Endothelial cell of umbilical vein (primary cell): Measurements from ENCODE around the gene SYNGR4. TPM values are rescaled to one million over a fixed set of nuclear protein-coding genes. Genes with fewer than 3 reads are reported as not detected.

Source experiments
- BruUV-seq: library from RNA; stranded (reverse); fragments of 400-500 nt; replicated peaks from 2 replicates; lab custom pipeline; 2021; lab: Mats Ljungman, UMichigan
- CTCF ChIA-PET: fragments of 300-600, 350-600 bp; sonication (Branson Sonifier 250); formaldehyde crosslinking; loops from one replicate; lab custom pipeline; 2021; ENCODE audit warnings: antibody characterized with exemption, inconsistent platforms; lab: Charles Lee
- POLR2A ChIA-PET: fragments of 300-600, 350-600 bp; sonication (Branson Sonifier 250); formaldehyde crosslinking; loops from one replicate; lab custom pipeline; 2021; ENCODE audit warnings: antibody characterized with exemption, inconsistent platforms; lab: Charles Lee
- DNase-seq: peaks from one replicate; pipeline ENCODE4 v3.0.0-alpha.2; 2011; ENCODE audit warnings: low read depth, low spot score
- FAIRE-seq: peaks from 2 replicates; lab custom pipeline; 2011; peaks lifted over from hg19 to GRCh38; lab: Jason Lieb, UNC
- H2AFZ ChIP-seq: 2 replicates; pipeline ENCODE4 v1.6.0; 2012; ENCODE audit warnings: low read depth, low read length, control low read depth, inconsistent platforms
- H3K27ac ChIP-seq: 2 replicates; pipeline ENCODE4 v1.5.1; 2011; ENCODE audit warnings: low read depth, mild to moderate bottlenecking, control low read depth, low read length, moderate library complexity; ENCODE audit not compliant: insufficient read depth
- H3K27me3 ChIP-seq, 2 experiments: 2 replicates each; pipeline versions ENCODE4 v1.6.0 to v1.6.1; 2011; ENCODE audit warnings: low read length in 2 of 2, mixed read lengths in 1 of 2; ENCODE audit not compliant: control insufficient read depth in 2 of 2, insufficient read depth in 2 of 2
- H3K36me3 ChIP-seq, 2 experiments: 2 replicates in 1 of 2; 3 replicates in 1 of 2; pipeline ENCODE4 v1.5.1; 2011; ENCODE audit warnings: low read length in 2 of 2, mild to moderate bottlenecking in 1 of 2, moderate library complexity in 1 of 2; ENCODE audit not compliant: control insufficient read depth in 2 of 2, insufficient read depth in 2 of 2; ENCODE audit errors: extremely low read depth in 1 of 2
- H3K4me1 ChIP-seq: 3 replicates; pipeline ENCODE4 v1.5.1; 2011; ENCODE audit warnings: mild to moderate bottlenecking, low read length; ENCODE audit not compliant: control insufficient read depth, insufficient read depth; ENCODE audit errors: extremely low read depth
- H3K4me2 ChIP-seq: 2 replicates; pipeline ENCODE4 v1.6.1; 2011; ENCODE audit warnings: low read length, control low read depth, mixed read lengths; ENCODE audit not compliant: insufficient read depth
- H3K4me3 ChIP-seq, 3 experiments: fragments of 200-600 bp in 1 of 3; sonication (generic), shearing (Covaris generic) in 1 of 3; replicated peaks in 1 of 3; 2 replicates each; pipeline ENCODE4 v1.5.1; 2011 to 2016; ENCODE audit warnings: control low read depth in 3 of 3, low read length in 3 of 3, mild to moderate bottlenecking in 2 of 3, inconsistent platforms in 1 of 3, low read depth in 1 of 3, moderate library complexity in 1 of 3; ENCODE audit not compliant: insufficient read depth in 1 of 3
- H3K79me2 ChIP-seq: 2 replicates; pipeline ENCODE4 v1.6.0; 2012; ENCODE audit warnings: low read length, inconsistent platforms; ENCODE audit not compliant: control insufficient read depth, insufficient read depth
- H3K9ac ChIP-seq: replicated peaks from 2 replicates; pipeline ENCODE3; 2011; ENCODE audit warnings: low read length, control low read depth; ENCODE audit not compliant: insufficient read depth; ENCODE audit errors: extremely low read depth
- H3K9me1 ChIP-seq: replicated peaks from 3 replicates; pipeline ENCODE4 v1.6.0; 2011; ENCODE audit warnings: mild to moderate bottlenecking, low read length; ENCODE audit not compliant: control insufficient read depth, insufficient read depth; ENCODE audit errors: extremely low read depth
- H3K9me3 ChIP-seq: replicated peaks from 2 replicates; pipeline ENCODE4 v1.5.1; 2012; ENCODE audit warnings: low read length, inconsistent platforms; ENCODE audit not compliant: control insufficient read depth, insufficient read depth
- H4K20me1 ChIP-seq: replicated peaks from 2 replicates; pipeline ENCODE3; 2011; ENCODE audit warnings: mild to moderate bottlenecking, low read length; ENCODE audit not compliant: control insufficient read depth, insufficient read depth; ENCODE audit errors: extremely low read depth
- EZH2 ChIP-seq: IDR thresholded peaks from 2 replicates; pipeline ENCODE4 v1.6.1; 2012; ENCODE audit warnings: borderline replicate concordance, low read depth, mild to moderate bottlenecking, moderate library complexity, low read length, inconsistent platforms; ENCODE audit not compliant: severe bottlenecking
- FOS ChIP-seq: IDR thresholded peaks from 2 replicates; pipeline ENCODE4 v1.6.1; 2011; ENCODE audit warnings: mild to moderate bottlenecking, low read length, moderate library complexity, borderline replicate concordance; ENCODE audit not compliant: insufficient read depth
- GATA2 ChIP-seq: IDR thresholded peaks from 2 replicates; pipeline ENCODE4 v1.7.0; 2011; ENCODE audit warnings: low read depth, mild to moderate bottlenecking, moderate library complexity, mixed read lengths, low read length; ENCODE audit not compliant: insufficient read length, insufficient read depth
- JUN ChIP-seq: IDR thresholded peaks from 2 replicates; pipeline ENCODE4 v1.6.1; 2011; ENCODE audit warnings: borderline replicate concordance, low read depth; ENCODE audit not compliant: insufficient read length, insufficient read depth
- MYC ChIP-seq: IDR thresholded peaks from one replicate; pipeline ENCODE4 v1.6.1; 2011; ENCODE audit warnings: mild to moderate bottlenecking, low read depth, low read length
- POLR2A ChIP-seq: IDR thresholded peaks from 2 replicates; pipeline ENCODE4 v1.6.1; 2012; ENCODE audit warnings: low read depth, mild to moderate bottlenecking, control low read depth, low read length
- POLR2AphosphoS5 ChIP-seq: IDR thresholded peaks from 2 replicates; pipeline ENCODE4 v1.6.1; 2012; ENCODE audit warnings: low read depth, mild to moderate bottlenecking, control low read depth, low read length, moderate library complexity; ENCODE audit not compliant: insufficient read depth
- dilution Hi-C: fragments of 300-500 bp; cut with MboI; formaldehyde crosslinking; loops from one replicate; pipeline ENCODE4 v1.15.0; 2019; ENCODE audit warnings: low sequenced_read_pairs; ENCODE audit not compliant: extremely low pct_ligation_motif_present
- intact Hi-C: fragments of 100-400 bp; cut with micrococcal nuclease; formaldehyde crosslinking; loops from one replicate; pipeline ENCODE4 v1.10.0; 2022
- polyA plus RNA-seq, 4 experiments: library from polyadenylated mRNA; depleted of rRNA in 3 of 4; stranded (reverse) in 3 of 4; unstranded in 1 of 4; fragments of >200 nt; gene quantifications; 2 replicates each; pipeline versions ENCODE4 v1.2.1 to v1.2.3, GENCODE V29; 2011 to 2012; ENCODE audit warnings: missing spikeins in 1 of 4
- total RNA-seq: library from RNA; stranded (reverse); gene quantifications from 2 replicates; pipeline ENCODE4 v1.2.3, GENCODE V29; 2021
- TF ChIP-seq, protein P1 (sequence below), 2 donors: IDR thresholded peaks; 1 replicate in 1 of 2; 2 replicates in 1 of 2; pipeline ENCODE4 v1.5.1; 2011; ENCODE audit warnings: low read length in 2 of 2, mild to moderate bottlenecking in 2 of 2, moderate library complexity in 2 of 2, control low read depth in 1 of 2, inconsistent platforms in 1 of 2, low read depth in 1 of 2; ENCODE audit not compliant: insufficient read depth in 1 of 2; ENCODE audit errors: extremely low read depth in 1 of 2
- TF ChIP-seq, protein P2 (sequence below): IDR thresholded peaks from 2 replicates; pipeline ENCODE4 v1.6.1; 2011; ENCODE audit not compliant: insufficient read depth, insufficient read length

SYNGR4 gene
- total and polyA plus RNA-seq, 2 donors (not counting 3 experiments of a cell fraction or from before 2014, with no cell fraction given): not detected

DNA sequence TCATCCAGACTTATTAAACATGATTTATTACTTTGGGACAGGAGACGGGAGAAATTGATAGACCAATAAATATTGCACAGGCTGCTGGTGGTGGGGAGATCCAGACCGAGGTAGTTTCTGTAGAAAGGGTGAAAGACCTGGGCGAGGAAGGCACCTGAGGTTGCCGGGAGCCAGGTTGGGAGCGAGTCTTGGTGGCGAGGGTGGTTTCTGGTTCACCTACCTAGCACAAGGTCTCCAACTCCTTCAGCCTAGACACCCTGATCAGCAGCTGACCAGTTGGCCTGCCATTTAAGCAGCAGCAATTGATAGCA lies 31.9 kb upstream of the SYNGR4 start:
- Histone ChIP-seq H3K9me3 (no peaks in the 10 kb centered on the region), H3K27ac (no peak overlapping the region), H4K20me1 (no peaks in the 10 kb centered on the region), H3K4me2 (peak overlapping the region; percentile 65), H3K9me1 (no peaks in the 10 kb centered on the region), H3K4me3 (no peak overlapping the region), H3K36me3 (no peaks in the 10 kb centered on the region), H3K4me1 (peaks cover 16% of the 10 kb centered on the region), H2AFZ (peak overlapping the region; percentile 52), H3K27me3 (no peaks in the 10 kb centered on the region), H3K9ac (no peak overlapping the region), H3K79me2 (peaks cover 5% of the 10 kb centered on the region)
- FAIRE-seq: no peak
- DNase-seq: no peak
- no peak for TF ChIP-seq GATA2
- TF ChIP-seq, protein P1, sequence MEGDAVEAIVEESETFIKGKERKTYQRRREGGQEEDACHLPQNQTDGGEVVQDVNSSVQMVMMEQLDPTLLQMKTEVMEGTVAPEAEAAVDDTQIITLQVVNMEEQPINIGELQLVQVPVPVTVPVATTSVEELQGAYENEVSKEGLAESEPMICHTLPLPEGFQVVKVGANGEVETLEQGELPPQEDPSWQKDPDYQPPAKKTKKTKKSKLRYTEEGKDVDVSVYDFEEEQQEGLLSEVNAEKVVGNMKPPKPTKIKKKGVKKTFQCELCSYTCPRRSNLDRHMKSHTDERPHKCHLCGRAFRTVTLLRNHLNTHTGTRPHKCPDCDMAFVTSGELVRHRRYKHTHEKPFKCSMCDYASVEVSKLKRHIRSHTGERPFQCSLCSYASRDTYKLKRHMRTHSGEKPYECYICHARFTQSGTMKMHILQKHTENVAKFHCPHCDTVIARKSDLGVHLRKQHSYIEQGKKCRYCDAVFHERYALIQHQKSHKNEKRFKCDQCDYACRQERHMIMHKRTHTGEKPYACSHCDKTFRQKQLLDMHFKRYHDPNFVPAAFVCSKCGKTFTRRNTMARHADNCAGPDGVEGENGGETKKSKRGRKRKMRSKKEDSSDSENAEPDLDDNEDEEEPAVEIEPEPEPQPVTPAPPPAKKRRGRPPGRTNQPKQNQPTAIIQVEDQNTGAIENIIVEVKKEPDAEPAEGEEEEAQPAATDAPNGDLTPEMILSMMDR (IDR thresholded peaks at IDR 0.05; ENCODE audit: extremely low read depth in 1 of 2, insufficient read depth in 1 of 2, low read depth in 1 of 2, low read length in 2 of 2): no peak
- TF ChIP-seq POLR2AphosphoS5: no peak
- no peak for TF ChIP-seq EZH2
- TF ChIP-seq, protein P2, sequence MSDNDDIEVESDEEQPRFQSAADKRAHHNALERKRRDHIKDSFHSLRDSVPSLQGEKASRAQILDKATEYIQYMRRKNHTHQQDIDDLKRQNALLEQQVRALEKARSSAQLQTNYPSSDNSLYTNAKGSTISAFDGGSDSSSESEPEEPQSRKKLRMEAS: no peak
- TF ChIP-seq JUN: no peak
- TF ChIP-seq MYC: no peak
- no peak for TF ChIP-seq FOS
- TF ChIP-seq POLR2A: no peak
- CTCF ChIA-PET: interaction anchor here (0.7 to 10.0 kb wide), 5 partner anchors 13 to 66 kb away, joined by 3 to 486 read pairs (median 5); partner anchors contain the start of gene EMP3
- intact Hi-C loops: no loop called here
- POLR2A ChIA-PET: interaction anchor here (0.8 to 0.9 kb wide), 3 partner anchors 11 to 14 kb away, joined by 3 to 5 read pairs (median 3); a partner anchor contains a TSS
- dilution Hi-C loops: no loop called here
- no TSS peak for BruUV-seq
